Neural cell (in vitro differentiated cells): ENCODE data around the gene AK2.

ENCODE experiments used
- EZH2 ChIP-seq: fragments of 200-600, 300-800 bp; shearing (Covaris generic), sonication (generic); IDR thresholded peaks from 2 replicates; pipeline ENCODE4 v1.6.1; 2014; ENCODE audit warnings: antibody characterized with exemption, low read length, borderline replicate concordance, mild to moderate bottlenecking; ENCODE audit not compliant: insufficient read depth, poor library complexity, severe bottlenecking
- TF ChIP-seq, protein P1 (sequence below): fragments of 450-650 bp; IDR thresholded peaks from 2 replicates; pipeline ENCODE4 v1.5.1; 2014; ENCODE audit warnings: antibody characterized with exemption, mild to moderate bottlenecking, moderate library complexity; ENCODE audit not compliant: poor library complexity, severe bottlenecking

GRCh38 chr1:33036526-33037503, at the start of gene AK2:
- TF ChIP-seq, protein P1, sequence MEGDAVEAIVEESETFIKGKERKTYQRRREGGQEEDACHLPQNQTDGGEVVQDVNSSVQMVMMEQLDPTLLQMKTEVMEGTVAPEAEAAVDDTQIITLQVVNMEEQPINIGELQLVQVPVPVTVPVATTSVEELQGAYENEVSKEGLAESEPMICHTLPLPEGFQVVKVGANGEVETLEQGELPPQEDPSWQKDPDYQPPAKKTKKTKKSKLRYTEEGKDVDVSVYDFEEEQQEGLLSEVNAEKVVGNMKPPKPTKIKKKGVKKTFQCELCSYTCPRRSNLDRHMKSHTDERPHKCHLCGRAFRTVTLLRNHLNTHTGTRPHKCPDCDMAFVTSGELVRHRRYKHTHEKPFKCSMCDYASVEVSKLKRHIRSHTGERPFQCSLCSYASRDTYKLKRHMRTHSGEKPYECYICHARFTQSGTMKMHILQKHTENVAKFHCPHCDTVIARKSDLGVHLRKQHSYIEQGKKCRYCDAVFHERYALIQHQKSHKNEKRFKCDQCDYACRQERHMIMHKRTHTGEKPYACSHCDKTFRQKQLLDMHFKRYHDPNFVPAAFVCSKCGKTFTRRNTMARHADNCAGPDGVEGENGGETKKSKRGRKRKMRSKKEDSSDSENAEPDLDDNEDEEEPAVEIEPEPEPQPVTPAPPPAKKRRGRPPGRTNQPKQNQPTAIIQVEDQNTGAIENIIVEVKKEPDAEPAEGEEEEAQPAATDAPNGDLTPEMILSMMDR = no peak
- no peak for TF ChIP-seq EZH2
